GM21529 (cell line): ENCODE data around the gene FAM110C.
"Not testable (repeated sequence)": the region's sequence is repeated elsewhere in the genome, so short reads cannot be mapped to it uniquely, and the experiment has no call there.

ENCODE experiments used
- ATAC-seq: cut with Tn5 transposase; IDR thresholded peaks from one replicate; pipeline ENCODE4 v1.9.1; 2021; ENCODE audit not compliant: unreplicated experiment

Gene FAM110C

DNA sequence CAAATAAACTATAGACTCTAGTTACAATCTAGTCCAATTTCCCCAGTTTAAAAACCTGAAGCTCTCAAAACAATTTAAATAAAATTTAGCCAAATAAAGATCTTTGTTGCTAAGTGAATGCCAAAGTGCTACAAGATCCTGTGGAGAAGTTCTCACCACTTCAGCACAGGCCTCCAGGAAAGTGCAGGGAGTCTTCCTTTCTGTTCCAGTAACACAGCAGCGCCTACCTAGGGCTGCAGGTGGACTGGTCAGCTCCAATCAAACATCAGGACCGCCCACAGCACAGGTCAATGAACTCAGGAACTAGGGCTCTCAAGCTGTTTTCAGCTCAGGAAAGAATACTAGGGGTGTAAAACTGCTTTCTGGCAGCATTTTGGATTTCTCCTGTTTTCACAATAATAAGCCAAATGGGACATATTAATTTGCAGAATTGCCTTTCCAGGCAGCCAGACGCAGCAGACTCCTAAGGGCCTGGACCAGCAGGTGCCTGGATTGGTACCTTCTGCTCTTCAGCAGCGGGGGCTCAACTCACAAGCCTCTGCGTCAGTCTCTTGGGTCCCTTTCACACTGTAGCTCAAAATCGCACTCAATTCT is 1.5 kb downstream of the FAM110C start:
- no peak for ATAC-seq

DNA sequence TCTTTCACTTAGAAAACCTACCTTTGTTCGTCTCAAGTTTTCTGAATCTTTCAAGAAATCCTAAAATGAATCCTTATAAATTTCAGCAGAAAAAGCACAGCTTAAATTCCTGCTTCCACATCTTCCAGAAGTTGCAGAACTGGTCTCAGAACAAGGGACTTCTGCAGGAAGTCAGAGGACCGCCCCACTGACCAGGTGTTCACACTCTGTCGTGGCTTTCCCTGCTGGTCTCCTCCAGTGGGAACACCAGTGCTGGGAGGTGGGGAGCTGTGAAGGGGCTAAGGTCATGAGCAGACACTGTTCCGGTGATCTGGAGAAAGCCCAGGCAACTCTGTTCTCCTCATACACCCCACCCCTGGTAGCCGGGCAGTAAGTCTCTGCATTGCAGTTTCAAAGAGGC is 3.5 kb downstream of the FAM110C start:
- no peak for ATAC-seq

DNA sequence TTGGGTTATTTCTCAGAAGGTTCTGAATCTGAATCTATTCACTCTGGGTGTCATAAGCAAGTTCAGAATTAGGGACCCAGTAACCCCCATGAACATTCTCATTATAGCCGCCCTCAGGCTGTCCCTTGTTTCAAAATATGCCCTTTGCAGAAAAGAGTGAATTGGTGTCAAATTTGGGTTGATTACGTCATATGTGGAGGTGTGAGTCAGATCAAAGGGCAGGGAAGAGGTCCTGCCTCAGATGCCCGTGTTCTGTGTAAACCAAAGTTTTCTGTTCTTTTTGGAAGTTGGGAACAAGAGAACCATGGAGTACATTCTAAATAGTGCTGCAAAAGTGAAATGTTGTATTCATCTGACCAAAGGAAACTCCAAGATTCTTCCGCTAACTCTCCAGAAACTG is 5.8 kb downstream of the FAM110C start:
- ATAC-seq, result no peak

DNA sequence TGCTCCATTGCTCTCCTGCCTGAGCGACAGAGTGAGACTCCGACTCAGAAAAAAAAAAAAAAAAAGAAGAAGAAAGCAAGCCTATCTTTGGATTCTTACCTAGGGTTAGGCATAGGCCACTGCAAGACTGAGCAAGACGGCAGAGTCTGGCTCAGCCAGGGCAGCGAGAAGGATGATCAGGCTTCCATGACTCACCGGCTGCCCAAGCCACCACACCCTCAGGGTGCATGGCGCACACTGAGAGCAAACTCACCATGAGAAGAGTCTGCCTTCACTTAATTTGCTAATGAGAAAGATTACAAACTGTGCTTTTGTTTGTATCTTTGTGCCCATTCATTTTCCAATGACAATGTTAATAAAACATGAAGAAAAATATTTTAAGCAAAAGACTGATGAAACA is 8.2 kb downstream of the FAM110C start:
- ATAC-seq, result no peak

DNA sequence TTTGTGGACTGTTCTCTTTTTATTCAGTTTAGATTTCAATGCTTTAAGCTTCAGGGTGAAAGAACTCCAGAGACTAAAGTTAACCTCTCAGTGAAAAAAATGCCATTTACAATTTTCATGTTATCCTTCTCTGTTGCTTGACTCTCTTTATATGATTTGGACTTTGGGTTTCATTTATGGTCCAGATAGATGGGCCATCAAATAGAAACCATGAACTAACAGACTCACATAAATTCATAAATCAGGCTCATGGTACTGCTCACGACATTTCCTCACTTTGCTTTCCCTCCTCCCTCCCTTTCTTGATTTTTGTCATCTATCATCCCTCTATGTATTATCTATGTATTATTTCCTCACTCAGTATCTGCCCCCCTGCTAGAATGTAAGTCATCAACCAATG is 10.0 kb downstream of the FAM110C start:
- no peak for ATAC-seq

DNA sequence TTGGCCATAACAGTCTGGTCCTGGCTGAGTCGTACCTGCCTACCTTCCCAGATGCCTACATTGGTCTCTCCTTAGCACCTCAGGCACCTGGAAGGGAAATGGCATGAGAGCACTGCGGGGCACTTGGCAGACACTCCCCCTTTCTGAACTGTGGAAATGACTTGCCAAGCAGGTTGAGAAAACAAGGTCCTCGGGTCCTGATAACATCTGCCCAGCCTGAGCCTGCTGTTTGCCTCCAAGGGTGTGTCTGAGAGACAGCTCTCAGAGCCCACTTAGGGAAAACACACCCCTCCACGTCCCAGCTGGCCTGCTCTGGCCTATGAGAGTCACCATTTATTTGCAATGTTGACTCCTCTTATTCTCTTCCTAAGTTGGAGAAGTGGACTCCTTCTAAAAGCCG is 10.5 kb downstream of the FAM110C start:
- no peak for ATAC-seq

DNA sequence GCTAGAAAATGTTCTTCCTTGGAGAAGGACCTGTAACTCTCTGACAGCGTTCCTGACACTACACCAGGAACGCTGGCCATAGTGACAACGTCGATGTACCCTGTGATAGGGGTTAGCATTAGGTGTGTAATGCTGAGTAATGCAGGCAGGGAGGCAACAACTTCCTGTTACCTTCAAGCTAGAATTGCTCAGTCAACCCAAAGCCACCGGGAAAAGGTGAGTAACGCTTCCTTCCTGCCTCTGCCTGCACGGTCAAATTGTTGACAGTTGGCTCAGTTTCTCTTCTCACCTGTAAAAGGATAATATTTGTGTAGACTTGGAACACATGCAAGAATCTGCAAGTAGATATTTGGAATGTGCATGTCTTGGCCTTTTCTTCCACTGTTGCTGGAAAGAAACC is 12.7 kb downstream of the FAM110C start:
- ATAC-seq, result no peak

DNA sequence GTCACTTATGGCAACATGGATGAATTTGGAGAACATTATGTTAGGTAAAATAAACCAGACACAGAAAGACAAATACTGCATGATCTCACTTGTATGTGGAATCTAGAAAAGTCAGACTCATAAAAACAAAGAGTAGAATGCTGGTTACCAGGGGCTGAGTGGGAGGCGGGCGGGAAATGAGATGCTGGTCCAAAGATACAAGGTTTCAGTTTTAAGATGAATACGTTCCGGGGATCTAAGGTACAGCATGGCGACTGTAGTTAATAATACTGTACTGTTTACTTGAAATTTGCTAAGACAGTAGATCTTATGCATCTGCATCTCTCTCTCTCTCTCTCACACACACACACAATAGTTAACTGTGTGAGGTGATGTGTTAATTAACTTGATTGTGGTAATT is 14.2 kb downstream of the FAM110C start:
- no peak for ATAC-seq

DNA sequence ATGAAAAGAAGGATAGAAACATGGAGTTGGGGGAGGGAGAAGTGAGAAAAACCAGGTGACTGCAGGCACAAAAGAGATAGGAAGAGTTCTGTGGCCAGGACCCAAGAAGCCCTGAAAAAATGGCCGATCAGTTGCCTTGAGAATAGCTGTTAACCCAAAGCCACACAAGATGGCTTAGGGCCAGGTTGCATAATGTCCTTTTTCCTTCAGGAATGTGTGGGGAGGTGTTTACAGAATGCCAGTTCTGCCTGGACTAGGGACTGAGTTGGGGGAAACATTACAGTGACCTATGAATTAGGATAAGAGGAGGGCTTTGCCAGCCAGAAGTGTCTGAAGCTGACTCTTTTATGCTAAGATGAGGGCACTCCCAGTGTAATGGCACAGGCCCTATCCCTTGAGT is 17.1 kb downstream of the FAM110C start:
- no peak for ATAC-seq

DNA sequence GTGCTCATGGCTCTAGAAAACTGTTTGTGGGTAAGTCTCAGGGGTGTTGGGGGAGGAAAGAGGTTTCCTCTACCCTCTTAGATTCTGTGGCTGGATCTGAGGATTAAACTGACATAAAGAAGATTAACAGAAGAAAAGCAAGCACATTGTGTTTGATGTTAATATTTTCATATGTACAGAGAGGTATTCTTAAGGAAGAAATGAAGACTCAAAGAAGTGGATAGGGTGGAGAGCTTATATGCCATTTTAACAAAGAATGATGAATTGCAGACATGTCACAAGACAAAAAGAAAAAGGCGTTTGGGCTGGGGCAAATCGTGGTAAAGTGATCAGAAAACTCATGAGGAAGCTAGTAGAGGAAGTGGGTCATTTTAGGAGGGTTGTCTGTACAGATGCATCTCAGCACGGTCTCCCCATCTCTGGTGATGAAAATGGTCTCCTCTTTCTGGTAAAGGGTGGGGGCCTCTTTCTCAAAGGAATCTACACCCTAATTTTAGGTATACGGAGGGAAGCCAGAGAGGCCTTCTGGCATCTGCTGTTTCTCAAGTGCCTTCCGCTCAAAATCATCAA is 17.8 kb downstream of the FAM110C start:
- ATAC-seq, result no peak

DNA sequence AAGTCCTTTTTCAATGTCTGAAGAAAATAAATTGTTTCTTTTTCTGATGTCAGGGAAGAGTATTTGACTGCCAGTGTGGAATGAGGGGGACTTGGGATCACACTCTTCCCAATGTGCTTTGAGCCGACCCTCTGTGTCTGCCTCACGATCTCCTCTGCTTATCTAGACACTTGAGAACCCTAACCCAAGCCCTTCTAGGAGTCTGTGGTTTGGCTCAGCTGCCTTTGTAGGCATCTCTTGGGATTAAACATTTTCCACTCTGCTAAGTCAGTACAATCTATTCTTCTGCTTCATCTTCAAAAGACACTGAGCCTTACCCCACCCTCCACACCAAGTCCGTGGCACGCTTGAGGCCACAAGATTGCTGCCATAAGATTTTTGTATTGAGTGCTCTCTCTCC is 19.4 kb downstream of the FAM110C start:
- ATAC-seq, result no peak

DNA sequence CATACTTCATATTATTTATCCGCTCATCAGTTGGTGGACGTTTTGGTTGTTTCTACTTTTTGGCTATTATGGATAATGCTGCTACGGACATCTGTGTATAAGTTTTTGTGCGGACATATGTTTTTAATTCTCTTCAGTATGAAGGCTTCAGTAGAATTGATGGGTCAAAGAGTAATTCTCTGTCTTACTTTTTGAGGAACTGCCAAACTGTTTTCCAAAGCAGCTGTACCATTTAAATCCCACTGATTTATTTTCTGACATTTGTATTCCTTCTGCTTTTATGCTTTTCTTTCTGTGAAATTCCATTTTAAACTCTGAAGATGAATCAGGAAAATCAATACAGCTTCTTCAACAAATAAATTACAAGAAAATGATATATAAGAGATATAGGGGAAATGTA is 20.8 kb downstream of the FAM110C start:
- no peak for ATAC-seq

DNA sequence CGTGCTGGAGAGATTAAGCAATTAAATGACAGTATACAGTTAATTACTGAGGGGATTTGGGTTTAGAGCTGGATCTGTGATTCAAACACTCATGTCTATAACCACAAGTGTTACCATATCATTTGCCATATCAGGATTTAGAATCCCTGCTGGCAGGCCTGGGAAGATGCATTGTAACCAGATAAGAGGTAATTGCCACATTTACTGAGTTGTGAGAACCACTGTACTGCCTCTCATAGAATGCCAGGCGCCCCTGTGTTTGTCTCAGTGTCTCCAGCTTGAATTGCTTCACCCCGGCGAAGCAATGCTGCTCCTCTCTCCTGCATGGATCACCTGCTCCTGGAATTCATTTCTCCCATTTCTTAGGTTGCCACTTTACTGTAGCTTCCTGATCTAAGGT is 21.7 kb downstream of the FAM110C start:
- ATAC-seq, result not testable (repeated sequence)

DNA sequence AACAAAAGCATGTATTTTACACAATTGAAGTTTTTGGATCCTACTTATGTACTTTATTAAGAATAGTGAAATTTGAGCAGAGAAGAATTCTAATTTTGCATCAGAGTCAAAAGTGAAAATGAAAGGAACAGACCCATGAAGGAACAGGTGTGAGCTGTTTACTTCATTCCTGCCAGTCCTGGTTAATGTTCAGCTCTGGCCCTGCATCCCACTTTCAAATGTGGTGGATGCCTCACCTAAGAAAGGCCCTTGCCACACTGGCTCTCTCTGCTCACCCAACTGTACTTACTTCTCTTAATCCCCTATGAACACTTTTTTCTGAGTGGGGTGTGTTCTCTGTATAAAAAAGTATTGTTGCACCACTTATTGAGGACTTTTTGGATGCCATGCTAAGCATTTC is 22.2 kb downstream of the FAM110C start:
- peak; percentile 92 for ATAC-seq

DNA sequence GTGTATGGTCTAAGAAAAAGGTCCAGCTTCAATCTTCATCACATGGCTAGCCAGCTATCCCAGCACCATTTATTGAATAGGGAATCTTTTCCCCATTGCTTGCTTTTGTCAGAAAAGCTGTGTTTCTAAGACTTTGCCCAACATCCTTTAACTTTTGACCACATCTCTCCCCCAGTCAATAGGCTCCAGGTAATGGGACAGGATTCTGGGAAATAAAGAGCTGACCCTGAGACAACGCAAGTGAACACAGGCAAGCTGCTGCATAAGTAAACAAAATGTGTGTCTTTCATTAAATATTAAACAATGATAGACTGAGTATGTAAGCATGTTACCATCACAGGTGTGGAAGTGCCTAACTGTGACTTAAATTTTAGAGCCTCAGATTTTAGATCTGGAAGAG is 23.0 kb downstream of the FAM110C start:
- ATAC-seq, result no peak

DNA sequence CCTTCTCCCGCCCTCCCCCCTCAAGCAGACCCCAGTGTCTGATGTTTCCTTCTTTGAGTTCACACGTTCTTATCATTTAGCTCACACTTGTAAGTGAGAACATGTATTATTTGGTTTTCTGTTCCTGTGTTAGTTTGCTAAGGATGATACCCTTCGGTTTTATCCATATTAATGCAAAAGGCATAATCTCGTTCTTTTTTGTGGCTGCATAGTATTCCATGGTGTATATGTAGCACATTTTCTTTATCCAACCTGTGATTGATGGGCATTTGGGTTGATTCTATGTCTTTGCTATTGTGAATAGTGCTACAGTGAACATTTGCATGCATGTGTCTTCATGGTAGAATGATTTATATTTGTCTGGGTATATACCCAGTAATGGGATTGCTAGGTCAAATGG is 24.1 kb downstream of the FAM110C start:
- not testable (repeated sequence) for ATAC-seq

DNA sequence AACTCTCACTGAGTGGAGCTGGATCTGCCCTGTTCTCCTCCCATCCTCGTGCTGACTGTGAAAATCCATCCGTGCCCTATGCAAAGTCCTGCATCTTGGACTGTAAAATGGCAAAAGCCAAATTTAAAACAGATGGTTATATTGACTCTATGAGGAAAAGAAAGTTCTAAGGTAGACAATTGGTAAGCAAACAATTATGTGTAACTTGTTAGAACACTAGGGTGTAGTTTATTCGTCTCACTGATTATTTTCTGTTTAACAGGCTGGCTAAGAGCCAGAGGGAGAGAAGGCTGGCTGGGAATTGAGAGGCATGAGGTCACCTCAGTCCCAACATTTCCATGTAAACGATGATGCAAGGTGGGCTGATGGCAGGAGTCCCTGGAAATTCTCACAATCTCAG is 26.0 kb downstream of the FAM110C start:
- not testable (repeated sequence) for ATAC-seq

DNA sequence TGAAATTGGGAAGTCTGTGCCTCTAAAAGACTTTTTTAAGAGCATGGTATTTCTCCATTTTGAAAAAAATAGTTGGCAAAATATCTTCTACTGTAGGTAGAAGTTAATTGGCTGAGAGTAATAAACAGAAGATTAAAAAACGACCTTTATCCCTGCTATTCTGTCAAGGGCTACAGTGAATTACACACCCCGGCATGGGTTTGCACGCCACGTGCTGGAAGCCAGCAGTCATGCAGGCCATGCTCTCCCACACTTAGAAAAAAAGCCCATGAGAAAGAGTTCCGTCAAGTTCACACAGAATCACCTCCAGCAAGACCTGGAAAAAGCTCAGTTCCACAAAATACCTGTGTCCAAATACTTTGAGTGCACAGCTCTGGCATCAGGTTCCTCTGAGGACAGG is 26.8 kb downstream of the FAM110C start:
- ATAC-seq, result no peak

DNA sequence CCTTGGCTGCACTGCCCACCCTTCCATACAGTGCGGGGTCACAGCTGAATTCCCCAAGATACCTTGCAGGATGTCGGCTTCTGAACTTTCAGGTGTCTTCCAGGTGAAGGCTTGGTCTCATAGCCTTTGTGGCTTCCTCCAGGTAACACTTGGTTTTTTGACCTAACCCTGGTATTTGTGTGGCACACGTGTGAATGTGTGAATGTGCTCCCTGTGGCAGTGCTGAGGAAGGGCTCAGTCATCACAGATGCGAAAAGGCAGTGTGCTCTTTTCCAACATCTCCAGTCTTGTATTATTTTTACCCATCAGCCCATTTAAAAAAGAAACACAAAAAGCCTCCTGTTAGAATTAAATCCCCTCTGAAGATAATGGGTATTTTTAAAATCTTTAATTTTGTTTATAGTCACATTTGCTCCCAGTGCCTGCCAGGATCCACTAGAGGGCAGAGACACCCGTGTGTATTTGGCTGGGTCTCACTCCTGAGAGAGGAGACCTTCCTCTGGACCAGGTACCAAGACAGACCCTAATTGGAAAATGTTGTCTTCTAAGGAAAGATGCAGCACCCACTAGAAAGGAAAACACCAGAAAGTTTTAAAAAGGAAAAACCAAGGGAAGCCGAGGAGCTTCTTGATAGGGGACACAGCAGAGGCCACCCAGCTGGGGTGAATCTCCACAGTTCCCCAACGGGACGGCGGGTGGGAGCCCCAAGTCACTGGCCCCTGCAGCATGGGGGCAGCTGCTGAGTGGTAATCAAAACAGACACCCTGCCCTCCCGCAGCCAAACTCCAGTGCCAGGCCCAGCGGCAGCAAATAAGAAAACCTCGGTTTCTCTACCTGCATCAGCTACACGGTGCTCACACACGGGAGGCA is 27.7 kb downstream of the FAM110C start:
- ATAC-seq, result no peak

DNA sequence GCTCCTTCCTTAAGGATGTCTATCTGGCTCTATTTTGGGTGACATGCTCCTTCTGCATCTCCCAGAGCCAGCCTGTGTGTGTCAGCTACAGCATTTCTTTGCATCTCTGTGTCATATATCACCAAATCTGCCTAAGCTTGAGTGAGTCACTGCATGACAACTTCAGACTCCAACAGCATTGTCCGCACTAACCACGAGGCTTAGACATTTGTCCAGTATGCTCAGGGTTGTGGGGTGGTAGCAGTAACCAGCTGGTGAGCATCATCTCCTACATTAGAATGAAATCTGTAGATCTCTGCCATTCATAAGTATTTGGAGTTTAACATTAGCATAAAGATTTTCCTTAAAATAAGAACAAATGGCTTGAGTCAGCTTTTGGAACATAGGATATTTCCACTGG is 30.4 kb downstream of the FAM110C start:
- ATAC-seq, result not testable (repeated sequence)

DNA sequence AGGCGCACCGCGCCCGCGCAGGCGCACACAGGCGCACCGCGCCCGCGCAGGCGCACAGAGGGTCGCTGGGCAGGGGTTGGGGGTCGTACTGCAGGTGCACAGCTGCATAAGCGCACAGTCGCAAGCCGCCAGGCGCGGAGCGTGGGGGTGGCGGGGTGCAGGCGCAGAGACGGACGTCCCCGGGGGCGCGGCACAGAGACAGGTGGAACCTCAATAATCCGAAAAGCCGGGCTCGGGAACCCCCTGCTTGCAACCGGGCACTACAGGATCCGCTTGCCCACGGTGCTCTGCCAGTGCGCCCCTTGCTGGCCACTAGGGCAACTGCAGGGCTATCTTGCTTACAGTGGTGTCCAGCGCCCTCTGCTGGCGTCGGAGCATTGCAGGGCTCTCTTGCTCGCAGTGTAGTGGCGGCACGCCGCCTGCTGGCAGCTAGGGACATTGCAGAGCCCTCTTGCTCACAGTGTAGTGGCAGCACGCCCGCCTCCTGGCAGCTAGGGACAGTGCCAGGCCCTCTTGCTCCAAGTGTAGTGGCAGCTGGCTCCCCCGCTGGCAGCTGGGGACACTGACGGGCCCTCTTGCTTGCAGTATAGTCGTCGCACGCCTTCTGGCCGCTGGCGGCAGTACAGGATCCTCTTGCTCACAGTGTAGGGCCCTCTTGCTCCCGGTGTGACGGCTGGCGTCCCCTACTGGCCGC is 34.9 kb downstream of the FAM110C start:
- no peak for ATAC-seq
